H1 (cell line): ENCODE measurements around the gene TMEM179B. TPM values are rescaled to one million over a fixed set of nuclear protein-coding genes. Genes with fewer than 3 reads are reported as not detected.

Source experiments
- CTBP2 ChIP-seq: IDR thresholded peaks from 2 replicates; pipeline ENCODE4 v1.7.0; 2011; ENCODE audit warnings: borderline replicate concordance, mild to moderate bottlenecking, moderate library complexity, mixed read lengths, low read length; ENCODE audit not compliant: insufficient read depth, insufficient read length
- CTCF ChIP-seq, 3 experiments: IDR thresholded peaks; 1 replicate in 2 of 3; 2 replicates in 1 of 3; pipeline versions ENCODE4 v1.5.1 to v1.6.1; 2011; ENCODE audit warnings: low read length in 3 of 3, mild to moderate bottlenecking in 3 of 3, inconsistent platforms in 2 of 3, low read depth in 1 of 3, moderate library complexity in 1 of 3; ENCODE audit not compliant: insufficient read depth in 1 of 3; ENCODE audit errors: control extremely low read depth in 1 of 3
- SRF ChIP-seq: IDR thresholded peaks from 2 replicates; pipeline ENCODE4 v1.6.1; 2011; ENCODE audit warnings: mild to moderate bottlenecking, low read depth, low read length, moderate library complexity
- TAF7 ChIP-seq: optimal IDR thresholded peaks from 2 replicates; pipeline ENCODE3; 2011; ENCODE audit warnings: low read depth, mild to moderate bottlenecking, inconsistent platforms, low read length, moderate library complexity, borderline replicate concordance
- polyA plus RNA-seq, 7 experiments: library from polyadenylated mRNA; depleted of rRNA in 3 of 7; stranded (reverse) in 5 of 7; unstranded in 2 of 7; fragments of >200 nt in 5 of 7; fragments of 200-250 nt in 2 of 7; gene quantifications; 1 replicate in 5 of 7; 2 replicates in 1 of 7; 4 replicates in 1 of 7; pipeline versions ENCODE4 v1.2.1 to v1.2.3, GENCODE V29; 2011 to 2013; ENCODE audit warnings: missing spikeins in 2 of 7, mixed read lengths in 2 of 7
- total RNA-seq: library from RNA; stranded (reverse); fragmentation: NEBNext Ultra II Directional; extraction: Animal tissue kit (Norgen Biotek cat#: 25700); gene quantifications from 2 replicates; pipeline ENCODE4 v1.2.1, GENCODE V29; 2021
- TF ChIP-seq, protein P1 (sequence below): fragments of 300-600 bp; sonication (generic); IDR thresholded peaks from 2 replicates; pipeline ENCODE4 v1.7.1; 2012; ENCODE audit warnings: low read length, moderate library complexity, mild to moderate bottlenecking, inconsistent platforms; ENCODE audit not compliant: insufficient replicate concordance

The TMEM179B gene
- total and polyA plus RNA-seq, 2 of the 8 experiments (the other 6 are each of a cell fraction or from before 2014, with no cell fraction given) = 18.6 to 62.2 TPM

DNA sequence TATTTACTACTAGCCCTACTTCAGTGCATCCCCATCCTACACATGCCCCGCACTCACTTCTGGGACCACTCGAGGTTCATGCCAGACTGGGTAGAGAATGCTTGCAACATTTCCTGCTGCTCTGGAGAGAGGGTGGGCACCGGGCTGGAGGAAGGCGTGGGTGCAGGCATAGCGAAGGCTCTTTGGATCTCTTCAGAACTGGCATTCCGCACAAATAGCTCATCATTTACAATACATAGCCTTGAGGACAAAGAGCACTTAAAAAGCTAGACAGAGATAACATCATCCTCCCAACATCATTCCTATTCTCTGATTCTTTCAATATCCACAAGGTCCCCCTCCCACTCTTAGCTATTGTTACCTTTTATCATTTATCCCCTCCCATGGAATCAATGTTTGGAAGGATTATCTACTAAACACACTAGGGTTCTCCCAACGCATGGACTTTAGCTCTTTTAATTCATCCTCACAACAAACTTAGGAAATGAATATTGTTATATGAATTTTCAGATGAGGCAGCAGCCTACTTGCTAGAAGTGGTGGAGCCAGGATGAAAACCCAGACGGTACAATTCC is 7.1 kb downstream of the TMEM179B start (continued):
- TF ChIP-seq, protein P1, sequence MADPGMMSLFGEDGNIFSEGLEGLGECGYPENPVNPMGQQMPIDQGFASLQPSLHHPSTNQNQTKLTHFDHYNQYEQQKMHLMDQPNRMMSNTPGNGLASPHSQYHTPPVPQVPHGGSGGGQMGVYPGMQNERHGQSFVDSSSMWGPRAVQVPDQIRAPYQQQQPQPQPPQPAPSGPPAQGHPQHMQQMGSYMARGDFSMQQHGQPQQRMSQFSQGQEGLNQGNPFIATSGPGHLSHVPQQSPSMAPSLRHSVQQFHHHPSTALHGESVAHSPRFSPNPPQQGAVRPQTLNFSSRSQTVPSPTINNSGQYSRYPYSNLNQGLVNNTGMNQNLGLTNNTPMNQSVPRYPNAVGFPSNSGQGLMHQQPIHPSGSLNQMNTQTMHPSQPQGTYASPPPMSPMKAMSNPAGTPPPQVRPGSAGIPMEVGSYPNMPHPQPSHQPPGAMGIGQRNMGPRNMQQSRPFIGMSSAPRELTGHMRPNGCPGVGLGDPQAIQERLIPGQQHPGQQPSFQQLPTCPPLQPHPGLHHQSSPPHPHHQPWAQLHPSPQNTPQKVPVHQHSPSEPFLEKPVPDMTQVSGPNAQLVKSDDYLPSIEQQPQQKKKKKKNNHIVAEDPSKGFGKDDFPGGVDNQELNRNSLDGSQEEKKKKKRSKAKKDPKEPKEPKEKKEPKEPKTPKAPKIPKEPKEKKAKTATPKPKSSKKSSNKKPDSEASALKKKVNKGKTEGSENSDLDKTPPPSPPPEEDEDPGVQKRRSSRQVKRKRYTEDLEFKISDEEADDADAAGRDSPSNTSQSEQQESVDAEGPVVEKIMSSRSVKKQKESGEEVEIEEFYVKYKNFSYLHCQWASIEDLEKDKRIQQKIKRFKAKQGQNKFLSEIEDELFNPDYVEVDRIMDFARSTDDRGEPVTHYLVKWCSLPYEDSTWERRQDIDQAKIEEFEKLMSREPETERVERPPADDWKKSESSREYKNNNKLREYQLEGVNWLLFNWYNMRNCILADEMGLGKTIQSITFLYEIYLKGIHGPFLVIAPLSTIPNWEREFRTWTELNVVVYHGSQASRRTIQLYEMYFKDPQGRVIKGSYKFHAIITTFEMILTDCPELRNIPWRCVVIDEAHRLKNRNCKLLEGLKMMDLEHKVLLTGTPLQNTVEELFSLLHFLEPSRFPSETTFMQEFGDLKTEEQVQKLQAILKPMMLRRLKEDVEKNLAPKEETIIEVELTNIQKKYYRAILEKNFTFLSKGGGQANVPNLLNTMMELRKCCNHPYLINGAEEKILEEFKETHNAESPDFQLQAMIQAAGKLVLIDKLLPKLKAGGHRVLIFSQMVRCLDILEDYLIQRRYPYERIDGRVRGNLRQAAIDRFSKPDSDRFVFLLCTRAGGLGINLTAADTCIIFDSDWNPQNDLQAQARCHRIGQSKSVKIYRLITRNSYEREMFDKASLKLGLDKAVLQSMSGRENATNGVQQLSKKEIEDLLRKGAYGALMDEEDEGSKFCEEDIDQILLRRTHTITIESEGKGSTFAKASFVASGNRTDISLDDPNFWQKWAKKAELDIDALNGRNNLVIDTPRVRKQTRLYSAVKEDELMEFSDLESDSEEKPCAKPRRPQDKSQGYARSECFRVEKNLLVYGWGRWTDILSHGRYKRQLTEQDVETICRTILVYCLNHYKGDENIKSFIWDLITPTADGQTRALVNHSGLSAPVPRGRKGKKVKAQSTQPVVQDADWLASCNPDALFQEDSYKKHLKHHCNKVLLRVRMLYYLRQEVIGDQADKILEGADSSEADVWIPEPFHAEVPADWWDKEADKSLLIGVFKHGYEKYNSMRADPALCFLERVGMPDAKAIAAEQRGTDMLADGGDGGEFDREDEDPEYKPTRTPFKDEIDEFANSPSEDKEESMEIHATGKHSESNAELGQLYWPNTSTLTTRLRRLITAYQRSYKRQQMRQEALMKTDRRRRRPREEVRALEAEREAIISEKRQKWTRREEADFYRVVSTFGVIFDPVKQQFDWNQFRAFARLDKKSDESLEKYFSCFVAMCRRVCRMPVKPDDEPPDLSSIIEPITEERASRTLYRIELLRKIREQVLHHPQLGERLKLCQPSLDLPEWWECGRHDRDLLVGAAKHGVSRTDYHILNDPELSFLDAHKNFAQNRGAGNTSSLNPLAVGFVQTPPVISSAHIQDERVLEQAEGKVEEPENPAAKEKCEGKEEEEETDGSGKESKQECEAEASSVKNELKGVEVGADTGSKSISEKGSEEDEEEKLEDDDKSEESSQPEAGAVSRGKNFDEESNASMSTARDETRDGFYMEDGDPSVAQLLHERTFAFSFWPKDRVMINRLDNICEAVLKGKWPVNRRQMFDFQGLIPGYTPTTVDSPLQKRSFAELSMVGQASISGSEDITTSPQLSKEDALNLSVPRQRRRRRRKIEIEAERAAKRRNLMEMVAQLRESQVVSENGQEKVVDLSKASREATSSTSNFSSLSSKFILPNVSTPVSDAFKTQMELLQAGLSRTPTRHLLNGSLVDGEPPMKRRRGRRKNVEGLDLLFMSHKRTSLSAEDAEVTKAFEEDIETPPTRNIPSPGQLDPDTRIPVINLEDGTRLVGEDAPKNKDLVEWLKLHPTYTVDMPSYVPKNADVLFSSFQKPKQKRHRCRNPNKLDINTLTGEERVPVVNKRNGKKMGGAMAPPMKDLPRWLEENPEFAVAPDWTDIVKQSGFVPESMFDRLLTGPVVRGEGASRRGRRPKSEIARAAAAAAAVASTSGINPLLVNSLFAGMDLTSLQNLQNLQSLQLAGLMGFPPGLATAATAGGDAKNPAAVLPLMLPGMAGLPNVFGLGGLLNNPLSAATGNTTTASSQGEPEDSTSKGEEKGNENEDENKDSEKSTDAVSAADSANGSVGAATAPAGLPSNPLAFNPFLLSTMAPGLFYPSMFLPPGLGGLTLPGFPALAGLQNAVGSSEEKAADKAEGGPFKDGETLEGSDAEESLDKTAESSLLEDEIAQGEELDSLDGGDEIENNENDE = no peak
- TF ChIP-seq SRF (no peak), CTCF (IDR thresholded peaks at IDR 0.05; ENCODE audit: control extremely low read depth in 1 of 3, insufficient read depth in 1 of 3, low read depth in 1 of 3, low read length in 3 of 3) (no peak), CTBP2 (no peak), TAF7 (no peak)
